GM12878 (cell line): ENCODE data around the gene GTF2A1. TPM values are rescaled to one million over a fixed set of nuclear protein-coding genes. Genes with fewer than 3 reads are reported as not detected.

Source experiments
- BCLAF1 ChIP-seq: fragments of 450-650 bp; IDR thresholded peaks from 2 replicates; pipeline ENCODE4 v1.6.1; 2017; ENCODE audit warnings: antibody characterized with exemption, mild to moderate bottlenecking, moderate library complexity
- BHLHE40 ChIP-seq, 2 experiments: fragments of 450-650 bp in 1 of 2; IDR thresholded peaks; 2 replicates each; pipeline ENCODE4 v1.6.1; 2011 to 2017; ENCODE audit warnings: low read depth in 2 of 2, borderline replicate concordance in 1 of 2, improper control_type of control experiment in 1 of 2, low read length in 1 of 2, mild to moderate bottlenecking in 1 of 2
- CBX5 ChIP-seq: sonication (generic); IDR thresholded peaks from 2 replicates; pipeline ENCODE4 v1.6.1; 2016; ENCODE audit warnings: low read depth, moderate library complexity, mild to moderate bottlenecking, inconsistent platforms
- CHD1 ChIP-seq: IDR thresholded peaks from 2 replicates; pipeline ENCODE4 v1.6.1; 2012; ENCODE audit warnings: low read depth, low read length, improper control_type of control experiment
- CHD2 ChIP-seq: IDR thresholded peaks from 2 replicates; pipeline ENCODE4 v1.6.1; 2011; ENCODE audit warnings: low read depth, low read length, improper control_type of control experiment, borderline replicate concordance
- DPF2 ChIP-seq: fragments of 450-650 bp; IDR thresholded peaks from 2 replicates; pipeline ENCODE4 v1.6.1; 2017; ENCODE audit warnings: mild to moderate bottlenecking
- E4F1 ChIP-seq: fragments of 450-650 bp; IDR thresholded peaks from 2 replicates; pipeline ENCODE4 v1.6.1; 2018; ENCODE audit warnings: borderline replicate concordance, mild to moderate bottlenecking; ENCODE audit not compliant: partially characterized antibody
- EED ChIP-seq: sonication (generic); IDR thresholded peaks from 2 replicates; pipeline ENCODE4 v1.6.1; 2016; ENCODE audit warnings: antibody characterized with exemption, low read depth
- IRF4 ChIP-seq: IDR thresholded peaks from 2 replicates; pipeline ENCODE4 v1.6.1; 2011; ENCODE audit warnings: low read depth, low read length
- KLF5 ChIP-seq: fragments of 450-650 bp; IDR thresholded peaks from 2 replicates; pipeline ENCODE4 v1.6.1; 2014; ENCODE audit warnings: mild to moderate bottlenecking; ENCODE audit not compliant: partially characterized antibody
- MTA2 ChIP-seq: fragments of 450-650 bp; IDR thresholded peaks from 2 replicates; pipeline ENCODE4 v1.6.1; 2016; ENCODE audit warnings: low read depth, mild to moderate bottlenecking, moderate library complexity
- MXI1 ChIP-seq: fragments of 150-350 bp; IDR thresholded peaks from 2 replicates; pipeline ENCODE4 v1.6.1; 2011; ENCODE audit warnings: low read depth, mild to moderate bottlenecking, inconsistent platforms, low read length, improper control_type of control experiment
- PAX5 ChIP-seq: IDR thresholded peaks from 2 replicates; pipeline ENCODE4 v1.6.1; 2011; ENCODE audit warnings: low read depth, low read length, borderline replicate concordance
- PML ChIP-seq: IDR thresholded peaks from 2 replicates; pipeline ENCODE4 v1.6.1; 2012; ENCODE audit warnings: low read length, inconsistent platforms
- RB1 ChIP-seq: fragments of 450-650 bp; formaldehyde crosslinking; IDR thresholded peaks from 2 replicates; pipeline ENCODE4 v1.6.1; 2017; ENCODE audit warnings: mild to moderate bottlenecking, borderline replicate concordance
- RBBP5 ChIP-seq: fragments of 200-600 bp; sonication (generic); conservative IDR thresholded peaks from 2 replicates; pipeline ENCODE4 v1.6.1; 2016
- SMAD1 ChIP-seq: fragments of 450-650 bp; IDR thresholded peaks from 2 replicates; pipeline ENCODE4 v1.6.1; 2018; ENCODE audit warnings: mild to moderate bottlenecking, low read depth; ENCODE audit not compliant: partially characterized antibody
- SP1 ChIP-seq: IDR thresholded peaks from one replicate; pipeline ENCODE4 v1.6.1; 2011; ENCODE audit warnings: low read depth, low read length
- STAT3 ChIP-seq: IDR thresholded peaks from 2 replicates; pipeline ENCODE4 v1.6.1; 2011; ENCODE audit warnings: low read depth, low read length, improper control_type of control experiment
- SUPT20H ChIP-seq: IDR thresholded peaks from 2 replicates; pipeline ENCODE4 v1.6.1; 2011; ENCODE audit warnings: low read depth, mild to moderate bottlenecking, low read length, moderate library complexity, borderline replicate concordance; ENCODE audit not compliant: control insufficient read depth
- TARDBP ChIP-seq: IDR thresholded peaks from 2 replicates; pipeline ENCODE4 v1.6.1; 2016; ENCODE audit warnings: borderline replicate concordance
- ZNF207 ChIP-seq: fragments of 450-650 bp; IDR thresholded peaks from 2 replicates; pipeline ENCODE4 v1.6.1; 2014; ENCODE audit warnings: antibody characterized with exemption, mild to moderate bottlenecking, borderline replicate concordance
- ZNF592 ChIP-seq: fragments of 450-650 bp; IDR thresholded peaks from 2 replicates; pipeline ENCODE4 v1.6.1; 2017; ENCODE audit warnings: mild to moderate bottlenecking, moderate library complexity
- polyA plus RNA-seq, 11 experiments: library from polyadenylated mRNA; depleted of rRNA in 4 of 11; unstranded in 6 of 11; stranded (reverse) in 5 of 11; fragments of >200 nt; fragmentation: Nextera tagmentation in 4 of 11; fragmentation: Illumina TruSeq in 1 of 11; extraction: Ambion mirVana in 4 of 11; extraction: Trizol in 1 of 11; gene quantifications; 1 replicate in 1 of 11; 2 replicates in 10 of 11; pipeline versions ENCODE4 v1.2.1 to v1.2.3, GENCODE V29; 2011 to 2016; ENCODE audit warnings: inconsistent platforms in 2 of 11, missing spikeins in 2 of 11, low read depth in 1 of 11
- total RNA-seq, 4 experiments: library from RNA; depleted of rRNA in 3 of 4; stranded (reverse); fragments of >200 nt in 3 of 4; fragmentation: Illumina TruSeq in 1 of 4; extraction: Trizol in 1 of 4; gene quantifications; 2 replicates each; pipeline versions ENCODE4 v1.2.1 to v1.2.3, GENCODE V29; 2013 to 2021

Gene GTF2A1
- total and polyA plus RNA-seq, 10 of the 15 experiments (the other 5 are each of a cell fraction or from before 2014, with no cell fraction given) = 2.5 to 28.7 (median 14.9) TPM

GRCh38 chr14:81220580-81220829, 254 bp downstream of the GTF2A1 start (continued):
- no peak for TF ChIP-seq BHLHE40 (IDR thresholded peaks at IDR 0.05; ENCODE audit: borderline replicate concordance in 1 of 2, low read depth in 2 of 2, low read length in 1 of 2)
- TF ChIP-seq SUPT20H = no peak
- no peak for TF ChIP-seq CHD2
- no peak for TF ChIP-seq MXI1
- no peak for TF ChIP-seq EED
- TF ChIP-seq BCLAF1 = no peak
- no peak for TF ChIP-seq MTA2
- no peak for TF ChIP-seq SMAD1
- peak; percentile 38; the same call in 1 of the 2 replicates for TF ChIP-seq ZNF207
- no peak for TF ChIP-seq CBX5
- no peak for TF ChIP-seq DPF2
- TF ChIP-seq SP1 = no peak
- 0 out of 2 replicates have a peak, but pooled peaks have one; percentile 57 for TF ChIP-seq TARDBP
- TF ChIP-seq ZNF592 = no peak
- TF ChIP-seq RB1 = no peak; the same call in 1 of the 2 replicates
- 0 out of 2 replicates have a peak, but pooled peaks have one; percentile 45 for TF ChIP-seq PAX5
- TF ChIP-seq CHD1 = peak; percentile 91; the same call in 1 of the 2 replicates
- no peak for TF ChIP-seq IRF4
- peak; percentile 54 for TF ChIP-seq KLF5
- TF ChIP-seq RBBP5 = no peak
- no peak for TF ChIP-seq PML
- TF ChIP-seq E4F1 = no peak
- TF ChIP-seq STAT3 = no peak
